ENCODE data around the gene MAN2B2. TPM values are rescaled to one million over a fixed set of nuclear protein-coding genes. Genes with fewer than 3 reads are reported as not detected.

MAN2B2 gene
- total and polyA plus RNA-seq, 2 of the 8 experiments (the other 6 are each of a cell fraction or from before 2014, with no cell fraction given) = 3.3 to 4.0 TPM

DNA sequence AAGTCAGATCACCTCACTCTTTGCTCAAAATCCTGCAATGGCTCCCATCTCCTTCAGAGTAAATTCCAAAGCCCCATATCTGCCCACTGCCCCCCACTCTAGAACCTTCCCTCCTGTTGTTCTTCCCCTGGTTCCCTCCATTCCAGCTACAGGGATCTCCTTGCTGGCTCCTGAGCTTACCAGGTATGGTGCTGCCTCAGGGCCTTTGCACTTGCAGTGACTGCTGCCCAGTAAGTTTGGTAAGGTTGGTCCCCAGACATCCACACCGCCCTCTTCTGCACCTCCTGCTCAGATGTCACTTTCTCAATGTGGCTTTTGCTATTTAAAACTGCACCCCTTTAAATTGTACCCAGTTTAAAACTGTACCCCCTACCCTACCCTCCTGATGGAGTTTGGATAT, 7.8 kb upstream of the MAN2B2 start (continued):
- TF ChIP-seq, protein P1, sequence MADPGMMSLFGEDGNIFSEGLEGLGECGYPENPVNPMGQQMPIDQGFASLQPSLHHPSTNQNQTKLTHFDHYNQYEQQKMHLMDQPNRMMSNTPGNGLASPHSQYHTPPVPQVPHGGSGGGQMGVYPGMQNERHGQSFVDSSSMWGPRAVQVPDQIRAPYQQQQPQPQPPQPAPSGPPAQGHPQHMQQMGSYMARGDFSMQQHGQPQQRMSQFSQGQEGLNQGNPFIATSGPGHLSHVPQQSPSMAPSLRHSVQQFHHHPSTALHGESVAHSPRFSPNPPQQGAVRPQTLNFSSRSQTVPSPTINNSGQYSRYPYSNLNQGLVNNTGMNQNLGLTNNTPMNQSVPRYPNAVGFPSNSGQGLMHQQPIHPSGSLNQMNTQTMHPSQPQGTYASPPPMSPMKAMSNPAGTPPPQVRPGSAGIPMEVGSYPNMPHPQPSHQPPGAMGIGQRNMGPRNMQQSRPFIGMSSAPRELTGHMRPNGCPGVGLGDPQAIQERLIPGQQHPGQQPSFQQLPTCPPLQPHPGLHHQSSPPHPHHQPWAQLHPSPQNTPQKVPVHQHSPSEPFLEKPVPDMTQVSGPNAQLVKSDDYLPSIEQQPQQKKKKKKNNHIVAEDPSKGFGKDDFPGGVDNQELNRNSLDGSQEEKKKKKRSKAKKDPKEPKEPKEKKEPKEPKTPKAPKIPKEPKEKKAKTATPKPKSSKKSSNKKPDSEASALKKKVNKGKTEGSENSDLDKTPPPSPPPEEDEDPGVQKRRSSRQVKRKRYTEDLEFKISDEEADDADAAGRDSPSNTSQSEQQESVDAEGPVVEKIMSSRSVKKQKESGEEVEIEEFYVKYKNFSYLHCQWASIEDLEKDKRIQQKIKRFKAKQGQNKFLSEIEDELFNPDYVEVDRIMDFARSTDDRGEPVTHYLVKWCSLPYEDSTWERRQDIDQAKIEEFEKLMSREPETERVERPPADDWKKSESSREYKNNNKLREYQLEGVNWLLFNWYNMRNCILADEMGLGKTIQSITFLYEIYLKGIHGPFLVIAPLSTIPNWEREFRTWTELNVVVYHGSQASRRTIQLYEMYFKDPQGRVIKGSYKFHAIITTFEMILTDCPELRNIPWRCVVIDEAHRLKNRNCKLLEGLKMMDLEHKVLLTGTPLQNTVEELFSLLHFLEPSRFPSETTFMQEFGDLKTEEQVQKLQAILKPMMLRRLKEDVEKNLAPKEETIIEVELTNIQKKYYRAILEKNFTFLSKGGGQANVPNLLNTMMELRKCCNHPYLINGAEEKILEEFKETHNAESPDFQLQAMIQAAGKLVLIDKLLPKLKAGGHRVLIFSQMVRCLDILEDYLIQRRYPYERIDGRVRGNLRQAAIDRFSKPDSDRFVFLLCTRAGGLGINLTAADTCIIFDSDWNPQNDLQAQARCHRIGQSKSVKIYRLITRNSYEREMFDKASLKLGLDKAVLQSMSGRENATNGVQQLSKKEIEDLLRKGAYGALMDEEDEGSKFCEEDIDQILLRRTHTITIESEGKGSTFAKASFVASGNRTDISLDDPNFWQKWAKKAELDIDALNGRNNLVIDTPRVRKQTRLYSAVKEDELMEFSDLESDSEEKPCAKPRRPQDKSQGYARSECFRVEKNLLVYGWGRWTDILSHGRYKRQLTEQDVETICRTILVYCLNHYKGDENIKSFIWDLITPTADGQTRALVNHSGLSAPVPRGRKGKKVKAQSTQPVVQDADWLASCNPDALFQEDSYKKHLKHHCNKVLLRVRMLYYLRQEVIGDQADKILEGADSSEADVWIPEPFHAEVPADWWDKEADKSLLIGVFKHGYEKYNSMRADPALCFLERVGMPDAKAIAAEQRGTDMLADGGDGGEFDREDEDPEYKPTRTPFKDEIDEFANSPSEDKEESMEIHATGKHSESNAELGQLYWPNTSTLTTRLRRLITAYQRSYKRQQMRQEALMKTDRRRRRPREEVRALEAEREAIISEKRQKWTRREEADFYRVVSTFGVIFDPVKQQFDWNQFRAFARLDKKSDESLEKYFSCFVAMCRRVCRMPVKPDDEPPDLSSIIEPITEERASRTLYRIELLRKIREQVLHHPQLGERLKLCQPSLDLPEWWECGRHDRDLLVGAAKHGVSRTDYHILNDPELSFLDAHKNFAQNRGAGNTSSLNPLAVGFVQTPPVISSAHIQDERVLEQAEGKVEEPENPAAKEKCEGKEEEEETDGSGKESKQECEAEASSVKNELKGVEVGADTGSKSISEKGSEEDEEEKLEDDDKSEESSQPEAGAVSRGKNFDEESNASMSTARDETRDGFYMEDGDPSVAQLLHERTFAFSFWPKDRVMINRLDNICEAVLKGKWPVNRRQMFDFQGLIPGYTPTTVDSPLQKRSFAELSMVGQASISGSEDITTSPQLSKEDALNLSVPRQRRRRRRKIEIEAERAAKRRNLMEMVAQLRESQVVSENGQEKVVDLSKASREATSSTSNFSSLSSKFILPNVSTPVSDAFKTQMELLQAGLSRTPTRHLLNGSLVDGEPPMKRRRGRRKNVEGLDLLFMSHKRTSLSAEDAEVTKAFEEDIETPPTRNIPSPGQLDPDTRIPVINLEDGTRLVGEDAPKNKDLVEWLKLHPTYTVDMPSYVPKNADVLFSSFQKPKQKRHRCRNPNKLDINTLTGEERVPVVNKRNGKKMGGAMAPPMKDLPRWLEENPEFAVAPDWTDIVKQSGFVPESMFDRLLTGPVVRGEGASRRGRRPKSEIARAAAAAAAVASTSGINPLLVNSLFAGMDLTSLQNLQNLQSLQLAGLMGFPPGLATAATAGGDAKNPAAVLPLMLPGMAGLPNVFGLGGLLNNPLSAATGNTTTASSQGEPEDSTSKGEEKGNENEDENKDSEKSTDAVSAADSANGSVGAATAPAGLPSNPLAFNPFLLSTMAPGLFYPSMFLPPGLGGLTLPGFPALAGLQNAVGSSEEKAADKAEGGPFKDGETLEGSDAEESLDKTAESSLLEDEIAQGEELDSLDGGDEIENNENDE (IDR thresholded peaks at IDR 0.05; ENCODE audit: insufficient replicate concordance, low read length) = no peak

All from H1 (cell line).